ENCODE data around the gene DNAJB13. TPM values are rescaled to one million over a fixed set of nuclear protein-coding genes. Genes with fewer than 3 reads are reported as not detected.

The DNAJB13 gene
- total RNA-seq, 2 experiments from 2014 or later, result 0.29 TPM; not detected in 1

- Histone ChIP-seq H3K4me1 (ENCODE audit: insufficient read depth, low read length, poor library complexity, severe bottlenecking) (peaks cover 37% of the 10 kb centered on the region), H3K4me3 (ENCODE audit: low read depth, low read length, poor library complexity, severe bottlenecking) (no peak overlapping the region), H4K20me1 (ENCODE audit: insufficient read depth, low read length) (no peaks in the 10 kb centered on the region), H3K9me2 (ENCODE audit: insufficient read depth, low read length) (no peaks in the 10 kb centered on the region), H3K9me3 (ENCODE audit: low read length) (no peaks in the 10 kb centered on the region), H3K4me2 (ENCODE audit: low read length) (no peak overlapping the region), H3K27ac (ENCODE audit: low read depth, low read length, poor library complexity, severe bottlenecking) (no peak overlapping the region), H3K36me3 (ENCODE audit: insufficient read depth, low read length) (no peaks in the 10 kb centered on the region), H2AFZ (ENCODE audit: low read length) (no peak overlapping the region), H3K79me2 (ENCODE audit: insufficient read depth, low read depth, low read length) (no peaks in the 10 kb centered on the region)
- intact Hi-C loops (cut with micrococcal nuclease; ENCODE audit: unreplicated experiment), result no loop called here
- DNase-seq (ENCODE audit: low spot score), result no peak
- no TSS peak for BruUV-seq (replicated peaks)
- POLR2A ChIA-PET, result interaction anchor here (0.6 kb wide), 1 partner anchor 222 kb away, joined by 3 read pairs; no protein-coding TSS in a partner anchor
- CTCF ChIA-PET (ENCODE audit: unreplicated experiment), result no interaction called here
- TF ChIP-seq CTCF (conservative IDR thresholded peaks at IDR 0.05; ENCODE audit: low read length) (no peak), EZH2phosphoT487 (IDR thresholded peaks at IDR 0.05; ENCODE audit: borderline replicate concordance, low read depth, low read length) (no peak)
Measured at GRCh38 chr11:74007691-74008372, 57.0 kb downstream of the DNAJB13 start.

- ChIA-PET POLR2A (interaction anchor here (0.6 kb wide), 1 partner anchor 223 kb away, joined by 3 read pairs; no protein-coding TSS in a partner anchor), CTCF (ENCODE audit: unreplicated experiment) (no interaction called here)
Measured at GRCh38 chr11:74008373-74009229, 57.8 kb downstream of the DNAJB13 start, which contains the start of gene UCP3. UCP3 (minus strand) TSS chr11:74009085; CDS start chr11:74007042, 2,043 bp downstream.

More at GRCh38 chr11:74008373-74009229, 57.8 kb downstream of the DNAJB13 start, which contains the start of gene UCP3:
- Histone ChIP-seq H3K79me2 (ENCODE audit: insufficient read depth, low read depth, low read length) (no peaks in the 10 kb centered on the region), H3K27ac (ENCODE audit: low read depth, low read length, poor library complexity, severe bottlenecking) (no peak within 1 kb of the TSS), H3K4me2 (ENCODE audit: low read length) (no peak within 1 kb of the TSS), H4K20me1 (ENCODE audit: insufficient read depth, low read length) (no peaks in the 10 kb centered on the region), H3K9me2 (ENCODE audit: insufficient read depth, low read length) (no peaks in the 10 kb centered on the region), H3K4me3 (ENCODE audit: low read depth, low read length, poor library complexity, severe bottlenecking) (no peak within 1 kb of the TSS), H3K9me3 (ENCODE audit: low read length) (no peaks in the 10 kb centered on the region), H3K4me1 (ENCODE audit: insufficient read depth, low read length, poor library complexity, severe bottlenecking) (peaks cover 37% of the 10 kb centered on the region), H2AFZ (ENCODE audit: low read length) (no peak within 1 kb of the TSS), H3K36me3 (ENCODE audit: insufficient read depth, low read length) (no peaks in the 10 kb centered on the region)
- no peak for TF ChIP-seq EZH2phosphoT487 (IDR thresholded peaks at IDR 0.05; ENCODE audit: borderline replicate concordance, low read depth, low read length)
- TF ChIP-seq CTCF (conservative IDR thresholded peaks at IDR 0.05; ENCODE audit: low read length), result no peak
- BruUV-seq (replicated peaks), result no TSS peak
- no peak for DNase-seq (ENCODE audit: low spot score)
- intact Hi-C loops (cut with micrococcal nuclease; ENCODE audit: unreplicated experiment), result no loop called here
